NCI-H2029 (cell line): Measurements from ENCODE around the gene ALDH4A1.
"Not testable (repeated sequence)": the region's sequence is repeated elsewhere in the genome, so short reads cannot be mapped to it uniquely, and the experiment has no call there.

Source experiments
- DNase-seq: peaks from one replicate; lab custom pipeline; 2025; lab: John Stamatoyannopoulos, UW

Gene ALDH4A1

GRCh38 chr1:18855573-18855972 is 46.8 kb downstream of the ALDH4A1 start:
- no peak for DNase-seq

- DNase-seq = no peak
Observed at GRCh38 chr1:18854331-18855025, 47.9 kb downstream of the ALDH4A1 start.

DNA sequence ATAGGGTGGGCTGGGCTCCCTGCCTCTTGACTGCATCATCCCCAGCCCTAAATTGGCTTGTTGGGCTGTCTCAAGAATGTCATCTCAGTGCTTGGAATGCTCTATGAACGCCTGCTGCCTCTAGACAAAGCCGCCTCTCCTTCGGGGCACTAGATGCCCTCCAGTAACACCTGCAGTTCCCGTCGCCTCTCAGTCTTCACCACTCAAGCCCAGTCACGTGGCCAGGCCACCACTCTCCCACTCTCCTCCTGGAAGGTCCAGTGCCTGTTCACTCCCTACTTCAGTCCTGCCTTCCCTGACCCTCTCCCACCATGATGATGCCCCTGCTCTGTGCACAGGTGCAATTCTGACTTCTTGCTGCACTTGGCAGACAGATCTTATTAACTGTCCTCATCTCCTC is 49.9 kb downstream of the ALDH4A1 start:
- no peak for DNase-seq

- DNase-seq = no peak
Observed at GRCh38 chr1:18849261-18849711, 53.1 kb downstream of the ALDH4A1 start.

- DNase-seq = not testable (repeated sequence)
Observed at GRCh38 chr1:18847723-18848122, 54.6 kb downstream of the ALDH4A1 start.

- DNase-seq = no peak
Observed at GRCh38 chr1:18840145-18840544, 62.2 kb downstream of the ALDH4A1 start.

DNA sequence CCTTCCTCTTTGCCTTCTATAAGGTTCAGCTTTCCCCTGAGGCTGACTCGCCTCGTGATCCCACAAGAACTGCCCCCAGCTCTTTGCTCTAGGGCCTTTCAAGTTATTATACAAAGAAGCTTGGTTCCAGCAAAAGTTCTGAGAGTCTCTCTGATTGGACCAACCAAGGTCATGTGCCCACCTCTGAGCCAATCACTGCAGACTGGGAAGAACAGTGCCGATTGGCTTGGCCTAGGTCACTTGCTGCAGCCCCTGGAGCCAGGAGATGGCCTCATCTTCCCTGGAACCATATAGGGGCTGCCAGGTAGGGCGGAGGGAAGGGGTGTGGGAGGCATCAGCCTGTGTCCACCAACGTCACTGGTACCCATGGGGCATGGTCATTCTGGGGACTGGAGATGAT is 65.7 kb downstream of the ALDH4A1 start:
- DNase-seq = no peak

GRCh38 chr1:18832319-18832718 is 70.0 kb downstream of the ALDH4A1 start:
- DNase-seq = not testable (repeated sequence)

GRCh38 chr1:18831656-18832055 is 70.7 kb downstream of the ALDH4A1 start:
- no peak for DNase-seq

GRCh38 chr1:18830596-18830995 is 71.8 kb downstream of the ALDH4A1 start:
- DNase-seq = no peak

DNA sequence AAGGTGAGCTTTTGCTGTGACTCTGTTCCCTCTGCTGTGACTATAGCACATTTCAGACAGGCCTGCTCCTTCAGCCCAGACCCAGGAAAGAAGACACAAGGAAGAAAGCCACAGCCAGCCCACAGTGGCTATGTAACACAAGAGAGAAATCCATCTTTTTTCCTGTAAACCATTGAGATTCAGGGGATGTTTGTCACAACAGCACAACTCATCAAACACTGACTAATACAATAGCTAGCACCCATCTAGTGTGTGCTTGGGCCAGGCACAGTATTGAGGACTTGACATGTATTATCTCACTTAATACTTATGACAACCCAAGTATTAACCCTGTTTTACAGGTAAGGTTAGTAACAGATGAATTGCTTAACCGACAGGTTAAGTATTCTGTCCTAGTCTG is 72.7 kb downstream of the ALDH4A1 start:
- no peak for DNase-seq

- DNase-seq = no peak
Observed at GRCh38 chr1:18828224-18828623, 74.1 kb downstream of the ALDH4A1 start.

- no peak for DNase-seq
Observed at GRCh38 chr1:18823438-18823837, 78.9 kb downstream of the ALDH4A1 start.
